ENCODE data around the gene KLK4. TPM values are rescaled to one million over a fixed set of nuclear protein-coding genes. Genes with fewer than 3 reads are reported as not detected.

KLK4 gene
- total and polyA plus RNA-seq, 12 donors, result 0.28 to 16.8 (median 3.2) TPM; not detected in 4

DNA sequence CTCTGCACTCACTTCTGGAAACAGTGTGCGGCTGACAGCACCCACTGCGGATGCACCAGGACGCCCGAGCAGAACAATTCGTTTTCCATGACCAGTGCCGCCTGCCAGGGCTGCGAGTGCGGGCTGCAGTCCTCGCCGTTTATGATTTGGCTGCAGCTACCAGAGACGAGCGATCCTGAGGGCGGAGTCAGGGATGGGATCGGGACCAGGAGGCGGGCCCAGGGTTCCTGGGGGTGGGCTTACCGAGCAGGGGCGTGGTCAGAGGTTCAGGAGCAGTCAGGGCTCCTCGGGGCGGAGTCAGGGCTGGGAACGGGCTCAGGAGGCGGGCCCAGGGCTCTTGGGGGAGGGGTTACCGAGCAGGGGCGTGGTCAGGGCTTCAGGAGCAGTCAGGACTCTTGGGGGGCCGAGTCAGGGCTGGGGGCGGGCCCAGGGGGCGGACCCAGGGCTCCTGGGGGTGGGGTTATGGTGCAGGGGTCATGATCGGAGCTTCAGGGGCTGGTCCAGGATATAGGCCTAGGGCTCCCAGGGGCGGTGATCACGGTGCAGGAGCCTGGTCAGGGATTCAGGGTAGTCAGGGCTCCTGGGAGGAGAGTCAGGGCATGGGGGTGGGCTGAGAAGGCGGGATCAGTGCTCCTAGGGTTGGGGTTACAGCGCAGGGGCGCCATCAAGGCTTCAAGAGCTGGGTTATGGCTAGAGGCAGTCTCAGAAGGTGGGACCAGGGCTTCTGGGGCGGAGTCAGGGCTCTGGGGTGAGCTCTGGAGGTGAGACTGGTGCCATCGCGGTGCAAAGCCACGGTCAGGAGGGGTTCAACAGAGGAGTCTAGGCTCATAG is 1.7 kb downstream of the KLK4 start:
- H3K36me3 ChIP-seq (replicated peaks in 1 of 2), result no peaks in the 10 kb centered on the region
- peaks cover 30% of the 10 kb centered on the region for H3K27me3 ChIP-seq
- TF ChIP-seq, protein P1, sequence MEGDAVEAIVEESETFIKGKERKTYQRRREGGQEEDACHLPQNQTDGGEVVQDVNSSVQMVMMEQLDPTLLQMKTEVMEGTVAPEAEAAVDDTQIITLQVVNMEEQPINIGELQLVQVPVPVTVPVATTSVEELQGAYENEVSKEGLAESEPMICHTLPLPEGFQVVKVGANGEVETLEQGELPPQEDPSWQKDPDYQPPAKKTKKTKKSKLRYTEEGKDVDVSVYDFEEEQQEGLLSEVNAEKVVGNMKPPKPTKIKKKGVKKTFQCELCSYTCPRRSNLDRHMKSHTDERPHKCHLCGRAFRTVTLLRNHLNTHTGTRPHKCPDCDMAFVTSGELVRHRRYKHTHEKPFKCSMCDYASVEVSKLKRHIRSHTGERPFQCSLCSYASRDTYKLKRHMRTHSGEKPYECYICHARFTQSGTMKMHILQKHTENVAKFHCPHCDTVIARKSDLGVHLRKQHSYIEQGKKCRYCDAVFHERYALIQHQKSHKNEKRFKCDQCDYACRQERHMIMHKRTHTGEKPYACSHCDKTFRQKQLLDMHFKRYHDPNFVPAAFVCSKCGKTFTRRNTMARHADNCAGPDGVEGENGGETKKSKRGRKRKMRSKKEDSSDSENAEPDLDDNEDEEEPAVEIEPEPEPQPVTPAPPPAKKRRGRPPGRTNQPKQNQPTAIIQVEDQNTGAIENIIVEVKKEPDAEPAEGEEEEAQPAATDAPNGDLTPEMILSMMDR (IDR thresholded peaks at IDR 0.05), result no peak
- no peak for TF ChIP-seq POLR2A (IDR thresholded peaks at IDR 0.05)
- intact Hi-C loops (cut with DNase I), result loop anchor here in 1 of 2 donors (10.0 kb wide), 1 partner anchor 115 kb away; the partner anchor contains the start of gene ACP4
- H3K27ac ChIP-seq, result no peak overlapping the region
- H3K4me1 ChIP-seq (replicated peaks in 1 of 2), result no peaks in the 10 kb centered on the region
- H3K4me3 ChIP-seq, result peak overlapping the region in 1 of 4 donors; percentile 39
- 5 to 12% (median 6%) methylated on average over 13 to 36 of the region's 36 CpGs for WGBS, 4 donors
- H3K9me3 ChIP-seq (replicated peaks in 1 of 3), result no peaks in the 10 kb centered on the region
- DNase-seq, result peak in 6 of 7 donors; percentile 30 to 89 (median 68)

DNA sequence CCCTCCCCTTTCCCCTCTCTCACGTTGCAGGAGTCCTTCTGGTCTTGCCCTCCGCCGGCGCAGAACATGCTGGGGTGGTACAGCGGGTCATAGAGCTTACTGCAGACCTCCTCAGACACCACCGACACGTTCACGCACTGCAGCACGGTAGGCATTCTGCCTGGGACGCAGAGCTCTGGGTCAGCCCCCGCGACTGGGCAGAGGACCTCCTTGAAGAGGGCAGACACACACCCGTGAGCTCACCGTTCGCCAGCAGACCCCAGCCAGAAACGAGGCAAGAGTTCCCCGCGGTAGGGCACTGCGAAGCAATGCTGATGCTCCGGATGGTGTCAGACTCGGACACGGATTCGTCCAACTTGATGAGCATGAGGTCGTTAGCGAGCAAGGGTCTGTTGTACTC is 2.9 kb downstream of the KLK4 start:
- WGBS, 4 donors, result 59 to 70% (median 67%) methylated on average over 14 to 25 of the region's 25 CpGs
- Histone ChIP-seq H3K36me3 (replicated peaks in 1 of 2) (no peaks in the 10 kb centered on the region), H3K27me3 (peaks cover 30% of the 10 kb centered on the region), H3K9me3 (replicated peaks in 1 of 3) (no peaks in the 10 kb centered on the region), H3K27ac (no peak overlapping the region), H3K4me1 (replicated peaks in 1 of 2) (no peaks in the 10 kb centered on the region), H3K4me3 (no peak overlapping the region)
- no peak for DNase-seq
- intact Hi-C loops (cut with DNase I), result no loop called here
- TF ChIP-seq POLR2A (IDR thresholded peaks at IDR 0.05), result no peak
- TF ChIP-seq, protein P1 (IDR thresholded peaks at IDR 0.05), result no peak

DNA sequence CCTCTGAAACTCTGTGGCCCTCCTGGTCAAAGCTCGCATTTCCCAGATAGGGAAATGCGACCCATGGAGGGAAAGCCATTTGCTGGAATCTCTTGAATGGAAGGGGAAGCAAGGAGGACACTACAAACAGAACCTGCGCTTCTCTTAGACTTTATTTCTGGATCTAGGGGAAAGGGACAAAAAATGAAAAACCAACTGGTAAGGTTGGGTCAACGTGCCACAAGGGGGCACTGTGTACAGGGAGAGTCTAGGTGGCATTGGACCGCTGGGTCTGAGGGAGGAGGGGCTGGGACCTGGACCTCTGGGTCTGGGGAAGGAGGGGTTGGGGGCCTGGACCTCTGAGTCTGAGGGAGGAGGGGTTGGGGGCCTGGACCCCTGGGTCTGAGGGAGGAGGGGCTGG is 5.0 kb downstream of the KLK4 start:
- WGBS, 4 donors, result 22 to 43% (median 35%) methylated on average over 5 of the region's 5 CpGs
- Histone ChIP-seq H3K36me3 (replicated peaks in 1 of 2) (no peaks in the 10 kb centered on the region), H3K9me3 (replicated peaks in 1 of 3) (no peaks in the 10 kb centered on the region), H3K27me3 (peaks cover 18% of the 10 kb centered on the region), H3K27ac (no peak overlapping the region), H3K4me3 (no peak overlapping the region), H3K4me1 (replicated peaks in 1 of 2) (no peaks in the 10 kb centered on the region)
- peak in 3 of 7 donors; percentile 36 to 60 (median 40) for DNase-seq
- intact Hi-C loops (cut with DNase I), result no loop called here
- TF ChIP-seq POLR2A (IDR thresholded peaks at IDR 0.05), result no peak
- TF ChIP-seq, protein P1 (IDR thresholded peaks at IDR 0.05), result peak; percentile 18 to 35 (median 24)

DNA sequence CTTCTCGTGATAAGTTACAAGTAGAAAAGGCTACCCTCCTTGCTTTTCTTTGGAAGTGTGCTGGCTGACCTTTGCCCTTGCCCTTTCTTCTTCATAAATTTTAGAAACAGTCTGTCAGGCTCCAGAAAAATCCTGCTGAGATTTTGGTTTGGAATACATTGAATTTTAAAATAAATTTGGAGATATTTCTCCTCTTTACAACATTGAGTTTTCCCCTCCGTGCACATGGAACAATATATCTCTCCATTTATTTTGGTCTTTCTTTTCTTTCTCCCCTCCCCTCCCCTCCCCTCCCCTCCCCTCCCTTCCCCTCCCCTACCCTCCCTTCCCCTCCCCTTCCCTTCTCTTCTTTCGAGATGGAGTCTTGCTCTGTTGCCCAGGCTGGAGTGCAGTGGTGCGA is 8.6 kb downstream of the KLK4 start:
- no peak for DNase-seq
- 61 to 78% (median 65%) methylated on average over 2 to 4 of the region's 4 CpGs for WGBS, 4 donors
- intact Hi-C loops (cut with DNase I), result no loop called here
- Histone ChIP-seq H3K9me3 (replicated peaks in 1 of 3) (no peaks in the 10 kb centered on the region), H3K27ac (no peak overlapping the region), H3K27me3 (peaks cover 4% of the 10 kb centered on the region), H3K4me1 (replicated peaks in 1 of 2) (no peaks in the 10 kb centered on the region), H3K4me3 (no peak overlapping the region), H3K36me3 (replicated peaks in 1 of 2) (no peaks in the 10 kb centered on the region)
- no peak for TF ChIP-seq POLR2A (IDR thresholded peaks at IDR 0.05)
- TF ChIP-seq, protein P1 (IDR thresholded peaks at IDR 0.05), result no peak

All from adrenal gland (tissue), 12 donors.